ENCODE results near the gene LUC7L.
"Not testable (repeated sequence)": the region's sequence is repeated elsewhere in the genome, so short reads cannot be mapped to it uniquely, and the experiment has no call there.

Gene LUC7L

DNA sequence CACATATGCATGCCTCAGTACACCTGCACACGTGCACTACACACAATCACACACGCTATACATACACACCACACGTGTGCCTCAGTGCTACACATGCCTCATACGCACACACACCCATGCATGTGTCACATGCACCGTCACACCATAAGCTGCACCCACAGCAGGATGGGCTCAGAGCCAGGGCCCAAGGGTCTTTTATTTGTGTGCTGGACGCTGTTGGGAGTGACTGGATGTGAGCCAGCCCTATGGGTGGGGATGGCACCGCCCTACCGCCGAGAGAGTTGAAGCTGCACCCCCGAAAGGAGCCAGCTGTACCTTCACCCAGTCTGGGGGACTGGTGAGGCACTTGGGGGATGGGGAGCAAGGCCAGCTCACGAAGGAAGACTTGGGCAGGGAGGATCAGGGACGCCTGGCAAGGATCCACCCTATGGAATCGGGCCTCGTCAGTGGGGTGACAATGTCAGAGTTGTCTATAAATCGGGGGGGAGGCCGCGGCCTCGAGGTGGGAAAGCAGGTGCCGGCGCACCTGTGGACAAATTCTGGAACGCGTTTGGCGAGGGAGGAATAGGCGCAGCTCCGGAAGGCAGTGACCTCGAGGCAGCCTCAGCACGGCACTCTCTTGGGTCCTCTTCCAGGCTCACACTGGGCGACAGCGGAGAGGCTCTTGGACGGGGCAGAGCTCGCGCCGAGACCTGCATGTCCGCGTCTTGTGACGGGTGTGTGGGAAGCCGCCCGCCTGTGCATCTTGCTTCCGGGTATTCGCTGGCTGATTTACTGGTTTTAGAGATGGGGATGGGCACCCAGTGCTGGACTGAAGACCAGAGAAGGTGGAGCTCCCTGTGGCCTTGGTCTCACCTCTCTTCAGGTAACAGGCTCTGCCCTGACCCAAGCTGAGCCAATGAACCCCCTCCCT is 39.1 kb upstream of the LUC7L start:
- peaks cover 24% of the 10 kb centered on the region for H3K27me3 Mint-ChIP-seq (ENCODE audit: low read depth, poor library complexity)
- no peak for DNase-seq
- no peaks in the 10 kb centered on the region for H3K9me3 Mint-ChIP-seq
- H3K27ac Mint-ChIP-seq = no peak overlapping the region
- TF ChIP-seq, protein P1, sequence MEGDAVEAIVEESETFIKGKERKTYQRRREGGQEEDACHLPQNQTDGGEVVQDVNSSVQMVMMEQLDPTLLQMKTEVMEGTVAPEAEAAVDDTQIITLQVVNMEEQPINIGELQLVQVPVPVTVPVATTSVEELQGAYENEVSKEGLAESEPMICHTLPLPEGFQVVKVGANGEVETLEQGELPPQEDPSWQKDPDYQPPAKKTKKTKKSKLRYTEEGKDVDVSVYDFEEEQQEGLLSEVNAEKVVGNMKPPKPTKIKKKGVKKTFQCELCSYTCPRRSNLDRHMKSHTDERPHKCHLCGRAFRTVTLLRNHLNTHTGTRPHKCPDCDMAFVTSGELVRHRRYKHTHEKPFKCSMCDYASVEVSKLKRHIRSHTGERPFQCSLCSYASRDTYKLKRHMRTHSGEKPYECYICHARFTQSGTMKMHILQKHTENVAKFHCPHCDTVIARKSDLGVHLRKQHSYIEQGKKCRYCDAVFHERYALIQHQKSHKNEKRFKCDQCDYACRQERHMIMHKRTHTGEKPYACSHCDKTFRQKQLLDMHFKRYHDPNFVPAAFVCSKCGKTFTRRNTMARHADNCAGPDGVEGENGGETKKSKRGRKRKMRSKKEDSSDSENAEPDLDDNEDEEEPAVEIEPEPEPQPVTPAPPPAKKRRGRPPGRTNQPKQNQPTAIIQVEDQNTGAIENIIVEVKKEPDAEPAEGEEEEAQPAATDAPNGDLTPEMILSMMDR (IDR thresholded peaks at IDR 0.05) = no peak
- peaks cover 2% of the 10 kb centered on the region for H3K36me3 Mint-ChIP-seq (ENCODE audit: low read depth)
- no peak overlapping the region for H3K4me3 Mint-ChIP-seq
- H3K4me1 Mint-ChIP-seq = no peaks in the 10 kb centered on the region

DNA sequence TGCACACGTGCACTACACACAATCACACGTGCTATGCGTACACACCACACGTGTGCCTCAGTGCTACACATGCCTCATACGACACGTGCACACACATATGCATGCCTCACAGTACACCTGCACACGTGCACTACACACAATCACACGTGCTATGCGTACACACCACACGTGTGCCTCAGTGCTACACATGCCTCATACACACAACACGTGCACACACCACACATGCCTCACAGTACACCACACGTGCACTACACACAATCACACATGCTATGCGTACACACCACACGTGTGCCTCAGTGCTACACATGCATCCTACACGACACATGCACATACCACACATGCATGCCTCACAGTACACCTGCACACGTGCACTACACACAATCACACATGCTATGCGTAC is 38.3 kb upstream of the LUC7L start:
- H3K9me3 Mint-ChIP-seq; DNase-seq; H3K4me3 Mint-ChIP-seq; H3K4me1 Mint-ChIP-seq; H3K36me3 Mint-ChIP-seq (ENCODE audit: low read depth): not testable (repeated sequence)
- Mint-ChIP-seq H3K27ac (peak overlapping the region; percentile 70), H3K27me3 (ENCODE audit: low read depth, poor library complexity) (peaks cover 16% of the 10 kb centered on the region)

DNA sequence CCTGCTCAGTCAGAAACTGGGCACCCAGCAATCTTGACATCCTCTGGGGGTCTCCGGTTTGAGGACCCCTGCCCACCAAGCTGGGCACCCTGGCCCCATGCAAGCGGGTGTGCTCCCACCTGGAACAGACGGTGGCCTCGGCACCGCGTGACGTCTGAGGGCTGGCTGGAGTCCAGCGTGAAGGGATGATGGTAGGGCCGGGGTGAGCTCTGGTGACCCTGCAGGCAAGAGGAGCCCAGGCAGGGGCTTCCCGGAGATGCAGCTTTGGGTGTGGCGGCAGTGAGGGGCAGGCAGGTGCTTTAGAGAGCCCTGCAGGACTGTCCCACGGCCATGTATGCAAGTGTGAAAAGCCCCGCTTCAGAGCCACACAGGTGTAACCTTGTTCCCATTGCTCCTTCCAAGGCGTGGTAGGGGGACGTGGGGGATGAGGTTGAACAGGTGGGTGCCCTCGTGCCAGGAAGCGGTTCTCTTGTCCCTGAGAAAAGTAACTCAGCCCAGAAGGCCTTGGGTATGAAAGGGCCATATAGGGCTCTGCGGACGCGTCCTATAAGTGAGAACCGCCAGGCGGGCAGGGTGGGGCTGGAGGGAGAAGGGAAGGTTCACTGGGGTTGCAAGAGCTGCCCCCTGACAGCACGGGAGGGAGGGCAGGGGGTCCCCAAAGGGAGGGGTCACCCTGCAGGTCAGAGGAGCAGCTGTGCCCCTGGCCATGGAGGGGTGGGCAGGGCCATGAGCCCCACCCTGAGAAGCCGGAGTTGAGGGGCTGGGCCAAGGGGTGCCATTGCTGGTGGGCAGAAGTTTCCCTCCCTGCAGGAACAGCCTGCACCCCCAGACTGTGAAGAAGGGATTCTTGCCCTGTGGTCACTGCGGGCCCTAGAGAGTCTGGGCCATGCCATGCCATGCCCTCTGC is 37.3 kb upstream of the LUC7L start:
- peaks cover 9% of the 10 kb centered on the region for H3K27me3 Mint-ChIP-seq (ENCODE audit: low read depth, poor library complexity)
- TF ChIP-seq, protein P1 (IDR thresholded peaks at IDR 0.05) = no peak
- peaks cover 11% of the 10 kb centered on the region for H3K36me3 Mint-ChIP-seq (ENCODE audit: low read depth)
- H3K27ac Mint-ChIP-seq = no peak overlapping the region
- H3K9me3 Mint-ChIP-seq = no peaks in the 10 kb centered on the region
- H3K4me1 Mint-ChIP-seq = no peaks in the 10 kb centered on the region
- no peak for DNase-seq
- H3K4me3 Mint-ChIP-seq = no peak overlapping the region

DNA sequence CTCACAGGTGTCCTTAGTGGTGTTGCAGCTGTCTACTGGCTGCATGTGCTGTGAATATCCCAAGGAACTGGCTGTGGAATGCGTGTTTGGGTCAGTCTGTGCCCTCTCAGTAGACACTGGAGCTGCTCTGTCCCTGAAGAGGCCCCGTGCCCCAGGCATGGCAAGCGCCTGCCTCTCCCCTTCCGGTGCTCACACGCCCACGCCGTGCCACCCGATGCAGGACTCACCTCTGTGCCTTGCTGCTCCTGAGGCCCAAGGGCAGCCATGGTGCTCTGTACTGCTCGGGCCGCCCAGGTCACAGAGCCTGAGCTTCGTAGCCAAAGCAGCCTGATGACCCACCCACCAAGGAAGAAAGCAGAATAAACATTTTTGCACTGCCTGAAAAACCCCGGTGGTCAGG is 36.5 kb upstream of the LUC7L start:
- DNase-seq = no peak
- TF ChIP-seq, protein P1 (IDR thresholded peaks at IDR 0.05) = no peak

DNA sequence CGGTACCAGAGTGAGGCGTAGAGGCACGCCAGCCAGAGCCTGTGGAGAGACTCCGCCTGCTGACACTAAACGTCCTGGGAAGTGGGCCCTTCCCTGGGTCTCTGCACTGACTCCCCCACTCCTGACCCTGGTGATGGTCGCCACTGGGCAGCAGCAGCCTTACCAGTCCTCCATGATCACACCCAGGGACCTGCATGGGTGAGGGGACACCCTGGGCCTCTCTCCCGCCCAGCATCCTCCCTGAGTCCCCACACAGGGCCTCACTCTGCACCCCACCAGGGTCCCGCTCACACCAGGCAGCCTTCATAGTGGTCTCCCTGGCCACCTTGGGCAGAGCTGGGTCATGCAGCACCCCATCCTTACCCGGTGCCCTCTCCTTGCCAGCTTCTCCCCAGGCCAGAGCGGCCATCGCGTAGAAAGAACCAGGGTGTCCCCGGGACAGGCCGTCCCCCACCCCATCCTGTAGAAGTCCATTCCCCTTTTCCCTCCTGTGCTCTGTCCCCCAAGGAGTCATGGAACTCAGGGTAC is 35.8 kb upstream of the LUC7L start:
- TF ChIP-seq, protein P1 (IDR thresholded peaks at IDR 0.05) = no peak
- Mint-ChIP-seq H3K27me3 (ENCODE audit: low read depth, poor library complexity) (peaks cover 6% of the 10 kb centered on the region), H3K27ac (peak overlapping the region; percentile 89), H3K9me3 (no peaks in the 10 kb centered on the region), H3K4me3 (no peak overlapping the region), H3K4me1 (no peaks in the 10 kb centered on the region), H3K36me3 (ENCODE audit: low read depth) (peaks cover 17% of the 10 kb centered on the region)
- no peak for DNase-seq

More for the DNA sequence above, 36.5 kb upstream of the LUC7L start:
- H3K4me3 Mint-ChIP-seq = no peak overlapping the region
- H3K27ac Mint-ChIP-seq = peak overlapping the region; percentile 89
- H3K36me3 Mint-ChIP-seq (ENCODE audit: low read depth) = peaks cover 13% of the 10 kb centered on the region
- H3K9me3 Mint-ChIP-seq = no peaks in the 10 kb centered on the region
- peaks cover 6% of the 10 kb centered on the region for H3K27me3 Mint-ChIP-seq (ENCODE audit: low read depth, poor library complexity)
- no peaks in the 10 kb centered on the region for H3K4me1 Mint-ChIP-seq

DNA sequence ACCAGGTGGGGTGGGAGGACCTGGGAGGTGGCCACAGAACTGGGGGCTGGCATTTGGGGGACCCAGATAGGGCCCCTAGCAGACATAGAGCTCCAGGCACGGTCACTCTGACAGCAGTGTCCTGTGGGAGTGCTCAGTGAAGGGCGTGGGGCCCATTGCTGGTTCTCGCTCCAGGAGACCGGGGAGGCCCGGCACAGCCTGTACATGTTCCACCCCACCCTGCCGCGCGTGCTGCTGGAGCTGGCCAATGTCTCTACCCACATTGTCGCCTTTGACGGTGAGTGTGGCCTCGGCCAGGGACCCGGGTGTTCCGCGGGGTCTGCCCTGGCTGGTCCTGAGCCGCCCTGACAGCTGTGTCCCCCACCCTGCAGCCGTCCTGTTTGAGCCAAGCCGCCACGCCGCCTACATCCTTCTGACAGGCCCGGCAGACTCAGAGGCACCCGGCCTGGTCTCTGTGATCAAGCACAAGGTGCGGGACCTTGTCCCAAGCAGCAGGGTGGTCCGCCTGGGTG is 35.2 kb upstream of the LUC7L start:
- peaks cover 17% of the 10 kb centered on the region for H3K36me3 Mint-ChIP-seq (ENCODE audit: low read depth)
- H3K27ac Mint-ChIP-seq = no peak overlapping the region
- no peaks in the 10 kb centered on the region for H3K9me3 Mint-ChIP-seq
- TF ChIP-seq, protein P1 (IDR thresholded peaks at IDR 0.05) = no peak
- H3K4me1 Mint-ChIP-seq = no peaks in the 10 kb centered on the region
- no peak for DNase-seq
- no peak overlapping the region for H3K4me3 Mint-ChIP-seq
- peaks cover under 1% of the 10 kb centered on the region for H3K27me3 Mint-ChIP-seq (ENCODE audit: low read depth, poor library complexity)

Data from nephron progenitor cell (in vitro differentiated cells).